Measurements from ENCODE around the gene C16orf89.

The C16orf89 gene

GRCh38 chr16:5005916-5006315, 59.8 kb downstream of the C16orf89 start:
- H3K4me3 ChIP-seq (replicated peaks; ENCODE audit: low read depth, low read length), result no peak overlapping the region
- no peak for TF ChIP-seq CTCF (IDR thresholded peaks at IDR 0.05; ENCODE audit: low read length, missing control alignments)
- no peak for DNase-seq (ENCODE audit: low read depth)

- no peak for TF ChIP-seq CTCF (IDR thresholded peaks at IDR 0.05; ENCODE audit: low read length, missing control alignments)
- DNase-seq (ENCODE audit: low read depth), result no peak
- H3K4me3 ChIP-seq (replicated peaks; ENCODE audit: low read depth, low read length), result no peak overlapping the region
Measured at GRCh38 chr16:5004311-5004710, 61.4 kb downstream of the C16orf89 start.

GRCh38 chr16:5003828-5004227, 61.9 kb downstream of the C16orf89 start:
- DNase-seq (ENCODE audit: low read depth), result no peak
- TF ChIP-seq CTCF (IDR thresholded peaks at IDR 0.05; ENCODE audit: low read length, missing control alignments), result no peak
- H3K4me3 ChIP-seq (replicated peaks; ENCODE audit: low read depth, low read length), result no peak overlapping the region

GRCh38 chr16:5003211-5003610, 62.5 kb downstream of the C16orf89 start:
- H3K4me3 ChIP-seq (replicated peaks; ENCODE audit: low read depth, low read length), result no peak overlapping the region
- no peak for DNase-seq (ENCODE audit: low read depth)
- no peak for TF ChIP-seq CTCF (IDR thresholded peaks at IDR 0.05; ENCODE audit: low read length, missing control alignments)

GRCh38 chr16:5002699-5003143, 63.0 kb downstream of the C16orf89 start:
- DNase-seq (ENCODE audit: low read depth), result no peak
- TF ChIP-seq CTCF (IDR thresholded peaks at IDR 0.05; ENCODE audit: low read length, missing control alignments), result no peak
- no peak overlapping the region for H3K4me3 ChIP-seq (replicated peaks; ENCODE audit: low read depth, low read length)

GRCh38 chr16:5001986-5002385, 63.8 kb downstream of the C16orf89 start:
- H3K4me3 ChIP-seq (replicated peaks; ENCODE audit: low read depth, low read length), result no peak overlapping the region
- no peak for TF ChIP-seq CTCF (IDR thresholded peaks at IDR 0.05; ENCODE audit: low read length, missing control alignments)

GRCh38 chr16:5001571-5001970, 64.2 kb downstream of the C16orf89 start:
- DNase-seq (ENCODE audit: low read depth), result no peak
- no peak for TF ChIP-seq CTCF (IDR thresholded peaks at IDR 0.05; ENCODE audit: low read length, missing control alignments)
- no peak overlapping the region for H3K4me3 ChIP-seq (replicated peaks; ENCODE audit: low read depth, low read length)

More at GRCh38 chr16:5001986-5002385, 63.8 kb downstream of the C16orf89 start:
- no peak for DNase-seq (ENCODE audit: low read depth)
